Retina (tissue), 1 donor: Measurements from ENCODE around the gene GANC.
"Not testable (repeated sequence)": the region's sequence is repeated elsewhere in the genome, so short reads cannot be mapped to it uniquely, and the experiment has no call there.

ENCODE experiments used
- DNase-seq: peaks from one replicate; pipeline ENCODE4 v3.0.0-alpha.2; 2016

The GANC gene

GRCh38 chr15:42272939-42273899 is at the start of gene GANC, which contains the start of gene TMEM87A:
TSS of gene GANC (plus strand) at chr15:42273201. CDS start at chr15:42274482, 1,281 bp downstream.
TSS of gene TMEM87A (minus strand) at chr15:42273433. CDS start at chr15:42273398, 35 bp downstream.
- DNase-seq = peak; percentile 99

GRCh38 chr15:42226648-42227047 is 46.4 kb upstream of the GANC start:
- no peak for DNase-seq

GRCh38 chr15:42228036-42228435 is 45.0 kb upstream of the GANC start:
- DNase-seq = no peak

GRCh38 chr15:42228981-42229380 is 44.0 kb upstream of the GANC start:
- not testable (repeated sequence) for DNase-seq

- no peak for DNase-seq
Measured at GRCh38 chr15:42231088-42231487, 41.9 kb upstream of the GANC start.

GRCh38 chr15:42232606-42233005 is 40.4 kb upstream of the GANC start:
- DNase-seq = no peak

GRCh38 chr15:42233107-42233506 is 39.9 kb upstream of the GANC start:
- DNase-seq = no peak

GRCh38 chr15:42239528-42240182 is 33.3 kb upstream of the GANC start:
- DNase-seq = no peak

GRCh38 chr15:42240823-42241222 is 32.2 kb upstream of the GANC start:
- no peak for DNase-seq

GRCh38 chr15:42253300-42253699 is 19.7 kb upstream of the GANC start:
- DNase-seq = no peak

- DNase-seq = no peak
Measured at GRCh38 chr15:42264795-42265194, 8.2 kb upstream of the GANC start.

- no peak for DNase-seq
Measured at GRCh38 chr15:42267286-42267685, 5.7 kb upstream of the GANC start.

- DNase-seq = no peak
Measured at GRCh38 chr15:42270551-42270950, 2.5 kb upstream of the GANC start.

GRCh38 chr15:42270996-42271395 is 2.0 kb upstream of the GANC start:
- DNase-seq = no peak

GRCh38 chr15:42273900-42274701 is 1.1 kb downstream of the GANC start:
- no peak for DNase-seq

- no peak for DNase-seq
Measured at GRCh38 chr15:42274702-42274989, 1.6 kb downstream of the GANC start.

- peak; percentile 3 for DNase-seq
Measured at GRCh38 chr15:42275780-42276391, 2.9 kb downstream of the GANC start.

- DNase-seq = no peak
Measured at GRCh38 chr15:42276762-42277161, 3.8 kb downstream of the GANC start.

- DNase-seq = no peak
Measured at GRCh38 chr15:42279234-42279723, 6.3 kb downstream of the GANC start.

GRCh38 chr15:42282344-42282743 is 9.3 kb downstream of the GANC start:
- DNase-seq = no peak

- no peak for DNase-seq
Measured at GRCh38 chr15:42282926-42283325, 9.9 kb downstream of the GANC start.

GRCh38 chr15:42283671-42284070 is 10.7 kb downstream of the GANC start:
- DNase-seq = no peak

GRCh38 chr15:42284551-42284950 is 11.6 kb downstream of the GANC start:
- no peak for DNase-seq
